ENCODE measurements around the gene OCA2. TPM values are rescaled to one million over a fixed set of nuclear protein-coding genes. Genes with fewer than 3 reads are reported as not detected.

The OCA2 gene
- total and polyA plus RNA-seq, 4 experiments from 2014 or later: not detected

- peaks cover 0 to 10% (median 3%) of the 10 kb centered on the region in 8 donors for H3K9me3 Mint-ChIP-seq
- Histone ChIP-seq H3K4me3 (ENCODE audit: low read length in 2 of 2) (no peak overlapping the region), H3K36me3 (ENCODE audit: insufficient read depth, low read length) (no peaks in the 10 kb centered on the region), H3K27me3 (ENCODE audit: insufficient read depth, low read length) (no peaks in the 10 kb centered on the region), H3K27ac (ENCODE audit: low read depth, low read length) (no peak overlapping the region), H3K4me1 (ENCODE audit: insufficient read depth, low read length) (no peaks in the 10 kb centered on the region), H3K9me3 (ENCODE audit: control insufficient read depth in 1 of 2, low read length in 2 of 2) (no peaks in the 10 kb centered on the region)
- ChIA-PET POLR2A (ENCODE audit: partially characterized antibody) (no interaction called here), CTCF (ENCODE audit: partially characterized antibody) (no interaction called here)
- H3K27me3 Mint-ChIP-seq: no peaks in the 10 kb centered on the region
- H3K36me3 Mint-ChIP-seq: no peaks in the 10 kb centered on the region
- no peaks in the 10 kb centered on the region for H3K4me1 Mint-ChIP-seq
- no peak overlapping the region for H3K4me3 Mint-ChIP-seq
- H3K27ac Mint-ChIP-seq: no peak overlapping the region
- intact Hi-C loops (cut with micrococcal nuclease): no loop called here
- no peak for DNase-seq
Measured at GRCh38 chr15:27846722-27847395, 252.3 kb downstream of the OCA2 start.

- CTCF ChIA-PET (ENCODE audit: partially characterized antibody): no interaction called here
Measured at GRCh38 chr15:27845535-27846369, 253.4 kb downstream of the OCA2 start.

DNA sequence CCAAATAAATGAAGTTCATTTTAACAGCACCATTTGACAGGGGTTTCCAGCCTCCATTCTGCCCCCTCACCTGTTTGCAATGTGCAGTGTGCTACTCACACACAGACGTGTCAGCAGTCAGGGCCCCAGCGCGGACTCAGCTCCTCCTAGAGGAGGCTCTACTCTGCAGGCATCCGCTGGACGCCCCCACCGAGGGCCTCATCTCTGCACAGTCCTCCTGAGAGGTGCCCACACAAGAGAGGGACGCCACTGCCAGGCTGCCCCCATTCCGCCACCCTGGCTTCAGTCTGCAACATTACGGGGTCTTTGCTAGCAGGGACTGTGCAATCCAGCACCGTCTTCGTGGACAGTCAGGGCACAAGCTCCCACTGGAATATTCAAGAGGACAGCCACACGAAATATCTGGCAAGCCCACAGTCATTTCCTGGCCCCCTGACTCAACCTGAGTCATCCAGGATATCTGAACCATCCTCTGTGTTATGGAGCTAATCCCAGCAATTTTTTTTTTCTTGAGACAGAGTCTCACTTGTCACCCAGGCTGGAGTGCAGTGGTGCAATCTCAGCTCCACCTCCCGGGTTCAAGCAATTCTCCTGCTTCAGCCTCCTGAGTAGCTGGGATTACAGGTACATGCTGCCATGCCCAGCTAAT, 255.0 kb downstream of the OCA2 start:
- Mint-ChIP-seq H3K27me3 (no peaks in the 10 kb centered on the region), H3K9me3 (peaks cover 0 to 4% (median 2%) of the 10 kb centered on the region in 8 donors), H3K27ac (no peak overlapping the region), H3K36me3 (no peaks in the 10 kb centered on the region), H3K4me3 (no peak overlapping the region), H3K4me1 (no peaks in the 10 kb centered on the region)
- Histone ChIP-seq H3K9me3 (ENCODE audit: control insufficient read depth in 1 of 2, low read length in 2 of 2) (no peaks in the 10 kb centered on the region), H3K27ac (ENCODE audit: low read depth, low read length) (no peak overlapping the region), H3K27me3 (ENCODE audit: insufficient read depth, low read length) (no peaks in the 10 kb centered on the region), H3K4me3 (ENCODE audit: low read length in 2 of 2) (no peak overlapping the region), H3K4me1 (ENCODE audit: insufficient read depth, low read length) (no peaks in the 10 kb centered on the region), H3K36me3 (ENCODE audit: insufficient read depth, low read length) (no peaks in the 10 kb centered on the region)
- no peak for DNase-seq
- CTCF ChIA-PET (ENCODE audit: partially characterized antibody): no interaction called here
- intact Hi-C loops (cut with micrococcal nuclease): no loop called here
- POLR2A ChIA-PET (ENCODE audit: partially characterized antibody): no interaction called here

More at GRCh38 chr15:27845535-27846369, 253.4 kb downstream of the OCA2 start:
- no peak overlapping the region for H3K27ac ChIP-seq (ENCODE audit: low read depth, low read length)
- Mint-ChIP-seq H3K27me3 (no peaks in the 10 kb centered on the region), H3K4me1 (no peaks in the 10 kb centered on the region), H3K36me3 (no peaks in the 10 kb centered on the region), H3K27ac (no peak overlapping the region), H3K9me3 (peaks cover 0 to 10% (median 3%) of the 10 kb centered on the region in 8 donors), H3K4me3 (no peak overlapping the region)
- intact Hi-C loops (cut with micrococcal nuclease): no loop called here
- no peaks in the 10 kb centered on the region for H3K4me1 ChIP-seq (ENCODE audit: insufficient read depth, low read length)
- no peak overlapping the region for H3K4me3 ChIP-seq (ENCODE audit: low read length in 2 of 2)
- no peak for DNase-seq
- POLR2A ChIA-PET (ENCODE audit: partially characterized antibody): no interaction called here
- H3K36me3 ChIP-seq (ENCODE audit: insufficient read depth, low read length): no peaks in the 10 kb centered on the region
- no peaks in the 10 kb centered on the region for H3K9me3 ChIP-seq (ENCODE audit: control insufficient read depth in 1 of 2, low read length in 2 of 2)
- no peaks in the 10 kb centered on the region for H3K27me3 ChIP-seq (ENCODE audit: insufficient read depth, low read length)

DNA sequence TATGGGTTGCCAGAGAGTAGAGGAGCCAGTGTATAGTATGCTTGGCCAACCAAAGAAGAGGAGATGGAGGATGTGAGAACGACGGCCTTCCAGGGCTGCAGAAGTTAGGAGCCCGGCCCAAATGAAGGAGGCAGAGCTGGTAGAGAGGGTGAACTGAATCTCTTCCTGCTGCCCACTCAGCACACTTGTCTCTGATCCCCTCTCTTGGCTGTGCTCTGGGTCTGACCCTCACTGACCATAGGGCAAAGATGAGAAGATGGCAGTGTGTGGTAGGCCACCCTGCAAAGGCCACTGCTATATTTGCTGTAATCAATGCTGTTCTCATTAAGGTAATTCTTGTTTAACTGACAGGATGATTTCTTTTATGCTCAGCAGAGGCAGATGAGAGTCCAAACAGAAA, 256.0 kb downstream of the OCA2 start:
- Histone ChIP-seq H3K4me1 (ENCODE audit: insufficient read depth, low read length) (no peaks in the 10 kb centered on the region), H3K9me3 (ENCODE audit: control insufficient read depth in 1 of 2, low read length in 2 of 2) (no peaks in the 10 kb centered on the region), H3K36me3 (ENCODE audit: insufficient read depth, low read length) (no peaks in the 10 kb centered on the region), H3K27me3 (ENCODE audit: insufficient read depth, low read length) (no peaks in the 10 kb centered on the region), H3K4me3 (ENCODE audit: low read length in 2 of 2) (no peak overlapping the region), H3K27ac (ENCODE audit: low read depth, low read length) (no peak overlapping the region)
- no peaks in the 10 kb centered on the region for H3K4me1 Mint-ChIP-seq
- CTCF ChIA-PET (ENCODE audit: partially characterized antibody): no interaction called here
- POLR2A ChIA-PET (ENCODE audit: partially characterized antibody): no interaction called here
- intact Hi-C loops (cut with micrococcal nuclease): no loop called here
- DNase-seq: no peak
- H3K27me3 Mint-ChIP-seq: no peaks in the 10 kb centered on the region
- peaks cover 0 to 4% (median 0%) of the 10 kb centered on the region in 8 donors for H3K9me3 Mint-ChIP-seq
- no peaks in the 10 kb centered on the region for H3K36me3 Mint-ChIP-seq
- no peak overlapping the region for H3K4me3 Mint-ChIP-seq
- H3K27ac Mint-ChIP-seq: no peak overlapping the region

GRCh38 chr15:27842526-27842925, 256.6 kb downstream of the OCA2 start:
- no peaks in the 10 kb centered on the region for H3K27me3 Mint-ChIP-seq
- ChIA-PET POLR2A (ENCODE audit: partially characterized antibody) (no interaction called here), CTCF (ENCODE audit: partially characterized antibody) (no interaction called here)
- no peak for DNase-seq
- H3K4me1 Mint-ChIP-seq: no peaks in the 10 kb centered on the region
- Histone ChIP-seq H3K36me3 (ENCODE audit: insufficient read depth, low read length) (no peaks in the 10 kb centered on the region), H3K4me1 (ENCODE audit: insufficient read depth, low read length) (no peaks in the 10 kb centered on the region), H3K4me3 (ENCODE audit: low read length in 2 of 2) (no peak overlapping the region), H3K9me3 (ENCODE audit: control insufficient read depth in 1 of 2, low read length in 2 of 2) (no peaks in the 10 kb centered on the region), H3K27ac (ENCODE audit: low read depth, low read length) (no peak overlapping the region), H3K27me3 (ENCODE audit: insufficient read depth, low read length) (no peaks in the 10 kb centered on the region)
- H3K9me3 Mint-ChIP-seq: peaks cover 0 to 5% (median 0%) of the 10 kb centered on the region in 8 donors
- intact Hi-C loops (cut with micrococcal nuclease): no loop called here
- H3K36me3 Mint-ChIP-seq: no peaks in the 10 kb centered on the region
- H3K4me3 Mint-ChIP-seq: no peak overlapping the region
- no peak overlapping the region for H3K27ac Mint-ChIP-seq

DNA sequence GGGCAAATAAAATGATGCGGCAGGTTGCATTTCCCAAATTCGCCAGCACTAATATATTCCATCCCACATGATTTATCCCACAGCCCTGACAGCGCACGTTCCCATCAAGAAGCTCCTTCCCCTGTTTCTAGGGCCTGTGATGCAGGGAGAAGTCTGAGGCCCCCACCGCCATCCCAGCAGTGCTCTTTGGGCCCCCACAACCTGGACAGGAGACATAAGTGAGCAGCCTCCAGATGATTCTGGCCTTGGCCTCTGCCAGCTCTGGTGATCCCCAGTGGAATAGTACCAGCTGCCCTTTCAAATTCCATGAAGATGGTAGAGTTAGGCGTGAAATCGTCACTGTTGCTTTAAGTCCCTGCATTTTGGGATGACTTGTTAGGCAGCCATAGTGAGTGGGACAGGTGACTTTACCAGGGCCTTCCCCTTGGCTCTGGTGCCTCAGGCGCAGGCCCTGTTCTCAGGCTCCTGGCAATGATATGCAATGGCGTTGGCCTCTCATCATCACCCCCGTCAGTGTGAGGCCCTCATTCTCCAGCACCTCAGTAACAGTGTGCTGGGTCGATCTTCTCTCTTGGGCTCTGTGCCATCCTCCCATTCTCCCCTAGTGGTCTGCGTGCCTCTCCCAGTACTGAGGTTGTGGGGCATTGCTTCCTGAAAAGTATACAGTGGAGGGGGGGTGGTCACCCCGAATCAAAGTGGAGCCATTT, 263.7 kb downstream of the OCA2 start:
- Mint-ChIP-seq H3K9me3 (peaks cover 0 to 6% (median 0%) of the 10 kb centered on the region in 8 donors), H3K36me3 (no peaks in the 10 kb centered on the region), H3K4me3 (no peak overlapping the region), H3K27ac (no peak overlapping the region), H3K4me1 (no peaks in the 10 kb centered on the region), H3K27me3 (peaks cover 2 to 4% of the 10 kb centered on the region in 2 donors)
- DNase-seq: no peak
- intact Hi-C loops (cut with micrococcal nuclease): no loop called here
- H3K36me3 ChIP-seq (ENCODE audit: insufficient read depth, low read length): no peaks in the 10 kb centered on the region
- H3K9me3 ChIP-seq (ENCODE audit: control insufficient read depth in 1 of 2, low read length in 2 of 2): no peaks in the 10 kb centered on the region
- ChIA-PET POLR2A (ENCODE audit: partially characterized antibody) (no interaction called here), CTCF (ENCODE audit: partially characterized antibody) (no interaction called here)
- no peaks in the 10 kb centered on the region for H3K4me1 ChIP-seq (ENCODE audit: insufficient read depth, low read length)
- H3K27ac ChIP-seq (ENCODE audit: low read depth, low read length): no peak overlapping the region
- no peak overlapping the region for H3K4me3 ChIP-seq (ENCODE audit: low read length in 2 of 2)
- H3K27me3 ChIP-seq (ENCODE audit: insufficient read depth, low read length): no peaks in the 10 kb centered on the region

DNA sequence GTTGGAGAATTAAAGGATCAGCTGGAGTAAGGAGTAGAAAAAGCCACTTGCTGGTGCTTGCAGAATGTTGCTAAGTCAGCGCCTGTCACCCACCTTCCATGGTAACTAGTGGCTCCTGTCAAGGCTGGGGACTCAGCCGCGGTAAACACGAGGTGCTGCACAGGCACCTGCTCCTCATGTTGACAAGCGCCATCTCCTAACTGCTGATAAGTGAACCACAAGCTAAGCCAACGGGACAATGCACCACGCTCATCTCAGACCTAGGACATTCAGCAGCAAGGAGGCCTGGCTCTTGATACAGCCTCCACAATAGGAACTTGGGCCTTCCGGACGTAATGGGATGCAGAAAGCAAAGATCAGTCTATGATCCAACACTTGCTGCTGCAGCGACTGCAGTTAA, 264.4 kb downstream of the OCA2 start:
- ChIA-PET POLR2A (ENCODE audit: partially characterized antibody) (no interaction called here), CTCF (ENCODE audit: partially characterized antibody) (no interaction called here)
- peaks cover 2 to 4% of the 10 kb centered on the region in 2 donors for H3K27me3 Mint-ChIP-seq

More for the DNA sequence above, 264.4 kb downstream of the OCA2 start:
- H3K4me3 Mint-ChIP-seq: no peak overlapping the region
- no peaks in the 10 kb centered on the region for H3K4me1 Mint-ChIP-seq
- Histone ChIP-seq H3K4me1 (ENCODE audit: insufficient read depth, low read length) (no peaks in the 10 kb centered on the region), H3K27ac (ENCODE audit: low read depth, low read length) (no peak overlapping the region), H3K4me3 (ENCODE audit: low read length in 2 of 2) (no peak overlapping the region), H3K36me3 (ENCODE audit: insufficient read depth, low read length) (no peaks in the 10 kb centered on the region), H3K27me3 (ENCODE audit: insufficient read depth, low read length) (no peaks in the 10 kb centered on the region), H3K9me3 (ENCODE audit: control insufficient read depth in 1 of 2, low read length in 2 of 2) (no peaks in the 10 kb centered on the region)
- no peaks in the 10 kb centered on the region for H3K36me3 Mint-ChIP-seq
- no peak for DNase-seq
- intact Hi-C loops (cut with micrococcal nuclease): no loop called here
- H3K9me3 Mint-ChIP-seq: peaks cover 0 to 6% (median 0%) of the 10 kb centered on the region in 8 donors
- no peak overlapping the region for H3K27ac Mint-ChIP-seq
